Common myeloid progenitor, CD34-positive (primary cell): Measurements from ENCODE around the gene AUTS2.

Experiments used
- CTCF ChIA-PET: fragments of 350-600 bp; sonication (Branson Sonifier 250); formaldehyde crosslinking; loops from one replicate; lab custom pipeline; 2021; ENCODE audit warnings: antibody characterized with exemption; lab: Charles Lee
- POLR2A ChIA-PET: fragments of 350-600 bp; sonication (Branson Sonifier 250); formaldehyde crosslinking; loops from one replicate; lab custom pipeline; 2021; ENCODE audit warnings: antibody characterized with exemption; lab: Charles Lee
- DNase-seq, 3 donors: peaks; one replicate each; pipeline versions ENCODE4 v3.0.0 to v3.0.0-alpha.2; 2013
- H3K27ac ChIP-seq, 2 experiments: 1 replicate in 1 of 2; 2 replicates in 1 of 2; pipeline ENCODE4 v1.7.0; 2013; ENCODE audit warnings: inconsistent platforms in 2 of 2, low read length in 2 of 2, mild to moderate bottlenecking in 2 of 2, low read depth in 1 of 2, moderate library complexity in 1 of 2; ENCODE audit not compliant: severe bottlenecking in 2 of 2, insufficient read depth in 1 of 2, poor library complexity in 1 of 2
- H3K27me3 ChIP-seq, 5 experiments: replicated peaks in 2 of 5; 1 replicate in 3 of 5; 2 replicates in 2 of 5; pipeline versions ENCODE4 v1.6.1 to v1.7.0; 2013; ENCODE audit warnings: low read length in 4 of 5, mild to moderate bottlenecking in 2 of 5, moderate library complexity in 2 of 5, inconsistent platforms in 1 of 5; ENCODE audit not compliant: insufficient read depth in 5 of 5, control insufficient read depth in 4 of 5
- H3K36me3 ChIP-seq, 4 experiments: 1 replicate in 2 of 4; 2 replicates in 2 of 4; pipeline versions ENCODE4 v1.6.1 to v1.7.0; 2013; ENCODE audit warnings: low read length in 3 of 4, control low read depth in 1 of 4, mild to moderate bottlenecking in 1 of 4; ENCODE audit not compliant: control insufficient read depth in 4 of 4, insufficient read depth in 4 of 4
- H3K4me1 ChIP-seq, 4 experiments: 1 replicate in 3 of 4; 2 replicates in 1 of 4; pipeline versions ENCODE4 v1.6.1 to v1.7.1; 2013; ENCODE audit warnings: low read length in 3 of 4, mild to moderate bottlenecking in 3 of 4, control low read depth in 1 of 4, inconsistent platforms in 1 of 4, moderate library complexity in 1 of 4; ENCODE audit not compliant: control insufficient read depth in 4 of 4, insufficient read depth in 4 of 4; ENCODE audit errors: control extremely low read depth in 1 of 4
- H3K4me3 ChIP-seq, 7 experiments: 1 replicate in 4 of 7; 2 replicates in 3 of 7; pipeline versions ENCODE4 v1.5.1 to v1.7.0; 2013; ENCODE audit warnings: mild to moderate bottlenecking in 7 of 7, low read length in 6 of 7, moderate library complexity in 6 of 7, inconsistent platforms in 2 of 7, low read depth in 2 of 7, control low read depth in 1 of 7; ENCODE audit not compliant: insufficient read depth in 4 of 7, control insufficient read depth in 1 of 7; ENCODE audit errors: extremely low read depth in 1 of 7
- H3K9me3 ChIP-seq, 5 experiments: 1 replicate in 4 of 5; 2 replicates in 1 of 5; pipeline versions ENCODE4 v1.6.1 to v1.7.1; 2013; ENCODE audit warnings: low read length in 4 of 5, mild to moderate bottlenecking in 2 of 5, inconsistent platforms in 1 of 5, low read depth in 1 of 5, moderate library complexity in 1 of 5; ENCODE audit not compliant: control insufficient read depth in 4 of 5, insufficient read depth in 2 of 5; ENCODE audit errors: control extremely low read depth in 1 of 5
- WGBS: methylation state at CpG from one replicate; pipeline ENCODE4 v1.1.5; 2013; ENCODE audit not compliant: insufficient coverage; 5-methylcytosine and 5-hydroxymethylcytosine counted together

The AUTS2 gene

DNA sequence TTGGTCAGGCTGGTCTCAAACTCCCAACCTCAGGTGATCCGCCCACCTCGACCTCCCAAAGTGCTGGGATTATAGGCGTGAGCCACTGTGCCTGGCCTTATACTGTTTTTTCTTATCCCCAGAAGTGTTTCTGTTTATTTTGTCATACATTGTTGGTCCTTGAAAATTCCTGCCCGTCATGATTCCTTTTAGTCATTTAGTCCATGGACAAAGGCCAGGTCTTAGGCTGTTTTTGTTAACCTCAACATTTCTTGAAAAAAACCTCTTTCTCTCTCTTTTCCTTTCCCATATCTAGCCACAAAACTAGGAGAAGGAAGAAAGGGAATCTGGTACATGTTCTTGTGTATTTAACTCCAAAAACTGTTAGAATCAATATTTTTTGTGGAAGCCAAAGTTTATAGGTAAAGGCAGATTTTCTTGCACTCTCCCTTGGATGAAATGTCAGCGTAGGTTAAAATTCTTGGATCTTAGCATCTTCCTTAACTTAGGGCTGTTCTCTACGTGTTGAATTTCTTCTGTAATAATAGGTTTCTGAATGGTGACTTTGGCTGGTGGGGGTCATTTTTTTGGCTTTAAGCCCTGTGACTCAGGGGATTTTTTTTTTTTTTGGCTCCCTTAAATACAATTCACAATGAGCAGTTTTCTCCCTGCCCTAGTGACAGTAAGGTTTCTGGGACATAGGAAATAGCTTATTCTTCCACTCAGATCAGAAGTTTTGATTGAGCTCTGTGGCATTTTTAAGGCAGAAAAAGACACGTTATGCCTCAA, 500.8 kb downstream of the AUTS2 start:
- WGBS, result 100% methylated on average over 1 of the region's 7 CpGs
- DNase-seq, result no peak

DNA sequence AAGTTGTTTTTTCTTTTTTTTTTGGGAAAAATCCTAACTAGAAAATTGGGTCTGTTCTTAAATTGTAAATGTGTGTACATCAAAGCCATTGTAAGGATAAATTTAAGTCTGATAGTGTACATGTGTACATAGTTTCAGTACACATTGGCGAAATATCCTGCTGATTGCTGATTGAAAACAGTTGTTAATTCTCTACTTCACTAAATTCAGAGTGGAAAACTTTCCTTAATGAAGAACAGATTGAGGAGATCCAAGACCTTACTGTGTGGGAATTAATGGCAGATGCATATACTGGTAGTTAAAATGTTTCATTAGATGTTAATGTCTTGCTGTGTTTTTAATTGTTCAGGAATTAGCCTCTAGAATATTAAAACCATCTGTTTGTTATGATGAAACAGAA, 506.0 kb downstream of the AUTS2 start:
- no peak overlapping the region for H3K27ac ChIP-seq
- 100% methylated on average over 1 of the region's 1 CpG for WGBS
- H3K36me3 ChIP-seq, result no peaks in the 10 kb centered on the region
- POLR2A ChIA-PET, result no interaction called here
- H3K9me3 ChIP-seq, result no peaks in the 10 kb centered on the region
- no peak overlapping the region for H3K4me3 ChIP-seq
- H3K27me3 ChIP-seq, result no peaks in the 10 kb centered on the region
- H3K4me1 ChIP-seq, result no peaks in the 10 kb centered on the region
- CTCF ChIA-PET, result interaction anchor here (0.6 kb wide), 1 partner anchor 66 kb away, joined by 3 read pairs; no protein-coding TSS in a partner anchor
- no peak for DNase-seq

More for the DNA sequence above, 500.8 kb downstream of the AUTS2 start:
- Histone ChIP-seq H3K4me1 (peaks cover 0 to 13% (median 6%) of the 10 kb centered on the region in 4 experiments), H3K9me3 (no peaks in the 10 kb centered on the region), H3K27me3 (no peaks in the 10 kb centered on the region), H3K4me3 (no peak overlapping the region), H3K27ac (no peak overlapping the region), H3K36me3 (no peaks in the 10 kb centered on the region)
- POLR2A ChIA-PET, result no interaction called here
- CTCF ChIA-PET, result no interaction called here

DNA sequence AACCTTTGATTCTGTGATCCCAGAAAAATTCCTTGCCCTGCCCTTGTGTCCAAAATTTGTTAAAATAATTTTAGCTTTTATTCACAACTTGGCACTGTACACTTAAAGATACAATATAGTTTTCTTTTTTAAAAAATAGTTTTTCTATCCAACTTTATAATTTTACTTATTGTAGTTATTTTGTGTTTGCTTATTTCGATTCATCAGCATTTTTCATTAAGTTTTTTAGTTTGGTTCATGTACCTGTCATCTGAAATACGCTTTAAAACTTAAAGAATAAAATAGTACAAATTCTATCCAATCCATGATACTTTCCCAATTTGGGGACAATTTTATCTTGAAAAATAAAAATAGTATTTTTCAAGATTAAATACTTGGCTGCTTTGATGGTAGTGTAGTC, 514.8 kb downstream of the AUTS2 start:
- POLR2A ChIA-PET, result no interaction called here
- no peak overlapping the region for H3K4me3 ChIP-seq
- CTCF ChIA-PET, result no interaction called here
- DNase-seq, result no peak
- no CpG with 5 or more reads among the region's 2 CpGs for WGBS
- H3K4me1 ChIP-seq, result no peaks in the 10 kb centered on the region
- no peak overlapping the region for H3K27ac ChIP-seq
- no peaks in the 10 kb centered on the region for H3K9me3 ChIP-seq
- no peaks in the 10 kb centered on the region for H3K27me3 ChIP-seq
- H3K36me3 ChIP-seq, result no peaks in the 10 kb centered on the region

DNA sequence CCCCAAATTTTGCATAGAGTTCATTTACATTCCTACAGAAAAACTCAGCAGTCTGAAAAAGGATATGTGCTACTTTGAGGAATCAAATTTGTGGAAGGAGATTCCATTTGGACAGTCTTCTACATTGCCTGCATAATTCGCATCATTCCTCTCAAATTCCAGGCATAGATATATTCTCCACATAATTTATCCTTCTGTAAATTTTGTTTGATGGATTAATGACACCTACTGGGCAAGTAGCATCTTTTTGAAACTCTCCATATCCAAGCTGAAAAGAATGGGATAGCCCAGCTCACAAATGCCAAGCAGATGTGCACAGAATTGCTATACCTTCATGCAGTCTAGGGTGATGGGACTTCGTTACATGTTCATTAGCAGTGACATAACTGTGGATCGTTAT, 515.3 kb downstream of the AUTS2 start:
- Histone ChIP-seq H3K9me3 (no peaks in the 10 kb centered on the region), H3K27ac (no peak overlapping the region), H3K27me3 (no peaks in the 10 kb centered on the region), H3K4me3 (no peak overlapping the region), H3K36me3 (no peaks in the 10 kb centered on the region), H3K4me1 (no peaks in the 10 kb centered on the region)
- no CpG with 5 or more reads among the region's 3 CpGs for WGBS
- DNase-seq, result no peak
- ChIA-PET POLR2A (no interaction called here), CTCF (no interaction called here)

DNA sequence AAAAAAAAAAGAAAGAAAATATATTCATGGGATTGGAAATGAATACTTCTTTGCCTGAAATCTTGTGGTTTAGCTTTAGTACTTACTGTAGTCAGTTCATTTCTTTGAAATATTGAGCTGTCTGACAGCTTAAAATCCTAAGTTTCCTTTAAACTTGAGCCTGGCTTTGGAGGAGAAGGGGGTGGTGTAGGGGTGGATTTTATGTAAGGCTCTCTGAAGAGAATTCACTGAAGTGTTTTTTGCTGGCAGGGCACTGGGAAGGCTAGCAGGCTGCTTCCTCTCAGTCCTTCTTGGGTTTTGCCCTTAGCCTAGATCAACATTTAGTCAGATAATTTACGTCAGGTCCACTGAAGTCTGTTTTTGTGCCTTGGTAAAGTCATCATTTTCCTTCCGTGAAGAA, 516.5 kb downstream of the AUTS2 start:
- Histone ChIP-seq H3K27me3 (no peaks in the 10 kb centered on the region), H3K4me3 (no peak overlapping the region), H3K4me1 (no peaks in the 10 kb centered on the region), H3K27ac (no peak overlapping the region), H3K9me3 (no peaks in the 10 kb centered on the region), H3K36me3 (no peaks in the 10 kb centered on the region)
- POLR2A ChIA-PET, result no interaction called here
- 93% methylated on average over 2 of the region's 2 CpGs for WGBS
- no peak for DNase-seq
- CTCF ChIA-PET, result interaction anchor here (1.2 kb wide), 1 partner anchor 34 kb away, joined by 3 read pairs; no protein-coding TSS in a partner anchor

DNA sequence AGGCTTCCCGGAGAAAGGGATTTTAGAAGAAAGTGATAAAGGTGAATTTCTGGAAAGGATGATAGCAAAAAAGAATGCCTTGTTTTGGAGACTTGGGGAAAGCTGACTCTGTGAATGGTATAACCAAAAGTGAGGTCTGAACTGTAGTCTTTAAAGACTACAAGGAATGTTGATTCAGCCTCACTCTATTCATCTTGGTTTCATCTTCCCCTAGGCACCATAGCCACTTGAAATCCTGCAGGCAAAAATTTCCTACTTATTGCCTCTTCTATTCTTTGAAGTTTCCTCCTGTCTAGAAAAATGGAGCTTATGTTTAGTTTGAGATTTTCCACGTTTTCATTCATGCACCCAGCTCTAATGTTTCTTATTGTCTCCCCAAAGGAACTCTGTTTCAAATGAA, 518.0 kb downstream of the AUTS2 start:
- Histone ChIP-seq H3K27me3 (no peaks in the 10 kb centered on the region), H3K4me3 (no peak overlapping the region), H3K9me3 (peaks cover 0 to 8% (median 2%) of the 10 kb centered on the region in 5 experiments), H3K36me3 (peaks cover 0 to 4% (median 0%) of the 10 kb centered on the region in 4 experiments), H3K4me1 (no peaks in the 10 kb centered on the region), H3K27ac (no peak overlapping the region)
- no peak for DNase-seq
- POLR2A ChIA-PET, result no interaction called here
- WGBS, result 84% methylated on average over 2 of the region's 2 CpGs
- CTCF ChIA-PET, result interaction anchor here (1.1 to 1.3 kb wide), 2 partner anchors 11 to 12 kb away, joined by 4 read pairs; no protein-coding TSS in a partner anchor

DNA sequence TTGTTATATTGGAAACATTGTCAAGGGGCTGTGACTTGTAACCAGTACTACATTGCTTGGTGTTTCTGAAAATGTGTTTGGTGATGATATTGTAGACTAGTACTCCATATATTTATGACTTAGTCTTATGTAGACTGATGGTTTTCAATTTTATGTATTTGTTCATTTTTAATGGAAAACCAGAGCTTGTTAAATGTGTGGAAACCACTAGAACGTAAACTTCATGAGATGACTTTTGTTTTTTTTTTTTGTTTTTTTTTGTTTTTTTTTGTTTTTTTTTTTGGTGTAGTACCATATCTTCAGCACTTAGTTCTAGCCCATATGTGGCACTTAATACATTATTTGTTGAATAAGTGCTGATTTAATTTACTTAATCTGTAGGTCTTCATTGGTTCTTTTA, 518.6 kb downstream of the AUTS2 start:
- WGBS, result no CpG with 5 or more reads among the region's 1 CpG
- peaks cover 0 to 9% (median 0%) of the 10 kb centered on the region in 4 experiments for H3K36me3 ChIP-seq
- H3K27me3 ChIP-seq, result no peaks in the 10 kb centered on the region
- H3K4me3 ChIP-seq, result no peak overlapping the region
- POLR2A ChIA-PET, result no interaction called here
- CTCF ChIA-PET, result no interaction called here
- no peak for DNase-seq
- no peak overlapping the region for H3K27ac ChIP-seq
- H3K9me3 ChIP-seq, result peaks cover 0 to 12% (median 2%) of the 10 kb centered on the region in 5 experiments
- no peaks in the 10 kb centered on the region for H3K4me1 ChIP-seq
